ENCODE measurements around the gene RHBDL1. TPM values are rescaled to one million over a fixed set of nuclear protein-coding genes. Genes with fewer than 3 reads are reported as not detected.

The RHBDL1 gene
- total RNA-seq, 1 experiment from 2014 or later = 1.7 TPM

DNA sequence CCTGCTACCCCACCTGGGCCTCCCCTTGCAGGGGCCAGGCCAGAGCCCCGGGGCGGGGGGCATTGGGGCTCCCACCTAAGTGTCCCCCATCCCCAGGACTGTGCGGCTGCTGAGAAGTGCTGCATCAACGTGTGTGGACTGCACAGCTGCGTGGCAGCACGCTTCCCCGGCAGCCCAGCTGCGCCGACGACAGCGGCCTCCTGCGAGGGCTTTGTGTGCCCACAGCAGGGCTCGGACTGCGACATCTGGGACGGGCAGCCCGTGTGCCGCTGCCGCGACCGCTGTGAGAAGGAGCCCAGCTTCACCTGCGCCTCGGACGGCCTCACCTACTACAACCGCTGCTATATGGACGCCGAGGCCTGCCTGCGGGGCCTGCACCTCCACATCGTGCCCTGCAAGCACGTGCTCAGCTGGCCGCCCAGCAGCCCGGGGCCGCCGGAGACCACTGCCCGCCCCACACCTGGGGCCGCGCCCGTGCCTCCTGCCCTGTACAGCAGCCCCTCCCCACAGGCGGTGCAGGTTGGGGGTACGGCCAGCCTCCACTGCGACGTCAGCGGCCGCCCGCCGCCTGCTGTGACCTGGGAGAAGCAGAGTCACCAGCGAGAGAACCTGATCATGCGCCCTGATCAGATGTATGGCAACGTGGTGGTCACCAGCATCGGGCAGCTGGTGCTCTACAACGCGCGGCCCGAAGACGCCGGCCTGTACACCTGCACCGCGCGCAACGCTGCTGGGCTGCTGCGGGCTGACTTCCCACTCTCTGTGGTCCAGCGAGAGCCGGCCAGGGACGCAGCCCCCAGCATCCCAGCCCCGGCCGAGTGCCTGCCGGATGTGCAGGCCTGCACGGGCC, 42.8 kb upstream of the RHBDL1 start:
- intact Hi-C loops (cut with micrococcal nuclease) = no loop called here
- Histone ChIP-seq H3K9me2 (replicated peaks; ENCODE audit: low read length) (no peaks in the 10 kb centered on the region), H3K27me3 (ENCODE audit: low read length) (no peaks in the 10 kb centered on the region), H3K79me2 (ENCODE audit: low read length) (peaks cover 12% of the 10 kb centered on the region), H3K9ac (ENCODE audit: low read length) (no peak overlapping the region), H2AFZ (ENCODE audit: low read length) (no peak overlapping the region), H3F3A (ENCODE audit: low read length, unreplicated experiment) (no peaks in the 10 kb centered on the region), H3K27ac (ENCODE audit: low read length) (no peak overlapping the region), H3K4me2 (ENCODE audit: low read length) (no peak overlapping the region), H3K36me3 (ENCODE audit: low read depth, low read length) (no peaks in the 10 kb centered on the region), H3K4me1 (ENCODE audit: insufficient read depth, low read length) (peaks cover 4% of the 10 kb centered on the region), H3K9me3 (ENCODE audit: low read length) (no peaks in the 10 kb centered on the region), H3K4me3 (ENCODE audit: low read length) (no peak overlapping the region), H4K20me1 (ENCODE audit: low read length) (no peaks in the 10 kb centered on the region)
- DNase-seq = no peak
- no peak for TF ChIP-seq CTCF (conservative IDR thresholded peaks at IDR 0.05; ENCODE audit: low read depth, low read length)
- no peak for TF ChIP-seq EZH2 (IDR thresholded peaks at IDR 0.05; ENCODE audit: low read length, unreplicated experiment)
- no peak for TF ChIP-seq EZH2phosphoT487 (IDR thresholded peaks at IDR 0.05; ENCODE audit: borderline replicate concordance, low read length)
- no peak for ATAC-seq
- no TSS peak for BruUV-seq (replicated peaks)
- ChIA-PET POLR2A (ENCODE audit: unreplicated experiment) (no interaction called here), CTCF (no interaction called here)

DNA sequence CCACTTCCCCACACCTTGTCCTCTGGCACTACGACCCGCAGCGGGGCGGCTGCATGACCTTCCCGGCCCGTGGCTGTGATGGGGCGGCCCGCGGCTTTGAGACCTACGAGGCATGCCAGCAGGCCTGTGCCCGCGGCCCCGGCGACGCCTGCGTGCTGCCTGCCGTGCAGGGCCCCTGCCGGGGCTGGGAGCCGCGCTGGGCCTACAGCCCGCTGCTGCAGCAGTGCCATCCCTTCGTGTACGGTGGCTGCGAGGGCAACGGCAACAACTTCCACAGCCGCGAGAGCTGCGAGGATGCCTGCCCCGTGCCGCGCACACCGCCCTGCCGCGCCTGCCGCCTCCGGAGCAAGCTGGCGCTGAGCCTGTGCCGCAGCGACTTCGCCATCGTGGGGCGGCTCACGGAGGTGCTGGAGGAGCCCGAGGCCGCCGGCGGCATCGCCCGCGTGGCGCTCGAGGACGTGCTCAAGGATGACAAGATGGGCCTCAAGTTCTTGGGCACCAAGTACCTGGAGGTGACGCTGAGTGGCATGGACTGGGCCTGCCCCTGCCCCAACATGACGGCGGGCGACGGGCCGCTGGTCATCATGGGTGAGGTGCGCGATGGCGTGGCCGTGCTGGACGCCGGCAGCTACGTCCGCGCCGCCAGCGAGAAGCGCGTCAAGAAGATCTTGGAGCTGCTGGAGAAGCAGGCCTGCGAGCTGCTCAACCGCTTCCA, 42.0 kb upstream of the RHBDL1 start:
- Histone ChIP-seq H3K9me3 (ENCODE audit: low read length) (no peaks in the 10 kb centered on the region), H4K20me1 (ENCODE audit: low read length) (no peaks in the 10 kb centered on the region), H3K36me3 (ENCODE audit: low read depth, low read length) (no peaks in the 10 kb centered on the region), H3K4me1 (ENCODE audit: insufficient read depth, low read length) (peaks cover 3% of the 10 kb centered on the region; the same call in 1 of the 2 replicates), H3K4me2 (ENCODE audit: low read length) (no peak overlapping the region), H3K27me3 (ENCODE audit: low read length) (no peaks in the 10 kb centered on the region), H3F3A (ENCODE audit: low read length, unreplicated experiment) (no peaks in the 10 kb centered on the region), H3K9me2 (replicated peaks; ENCODE audit: low read length) (no peaks in the 10 kb centered on the region), H3K79me2 (ENCODE audit: low read length) (peaks cover 12% of the 10 kb centered on the region), H3K4me3 (ENCODE audit: low read length) (no peak overlapping the region), H3K9ac (ENCODE audit: low read length) (no peak overlapping the region), H2AFZ (ENCODE audit: low read length) (no peak overlapping the region), H3K27ac (ENCODE audit: low read length) (no peak overlapping the region)
- TF ChIP-seq EZH2 (IDR thresholded peaks at IDR 0.05; ENCODE audit: low read length, unreplicated experiment) = no peak
- no peak for TF ChIP-seq EZH2phosphoT487 (IDR thresholded peaks at IDR 0.05; ENCODE audit: borderline replicate concordance, low read length)
- TF ChIP-seq CTCF (conservative IDR thresholded peaks at IDR 0.05; ENCODE audit: low read depth, low read length) = no peak
- CTCF ChIA-PET = no interaction called here
- ATAC-seq = no peak
- DNase-seq = no peak
- no TSS peak for BruUV-seq (replicated peaks)
- intact Hi-C loops (cut with micrococcal nuclease) = no loop called here
- POLR2A ChIA-PET (ENCODE audit: unreplicated experiment) = no interaction called here

Measured in PC-3 (cell line).